Neural cell (in vitro differentiated cells): ENCODE results near the gene YPEL2. TPM values are rescaled to one million over a fixed set of nuclear protein-coding genes. Genes with fewer than 3 reads are reported as not detected.

Experiments used
- H2AFZ ChIP-seq: fragments of 200-600, 300-800 bp; sonication (generic), shearing (Covaris generic); 2 replicates; pipeline ENCODE4 v1.6.0; 2014; ENCODE audit warnings: low read depth, mild to moderate bottlenecking, antibody characterized with exemption, low read length, moderate library complexity
- H3F3A ChIP-seq: fragments of 200-600 bp; shearing (Covaris generic); 2 replicates; pipeline ENCODE4 v1.6.1; 2016; ENCODE audit warnings: mild to moderate bottlenecking, moderate library complexity, mixed read lengths, antibody characterized with exemption, low read length; ENCODE audit not compliant: insufficient read depth, poor library complexity, severe bottlenecking
- H3K27ac ChIP-seq: fragments of 200-600, 300-800 bp; sonication (generic), shearing (Covaris generic); 2 replicates; pipeline ENCODE4 v1.5.1; 2014; ENCODE audit warnings: mild to moderate bottlenecking, low read length, moderate library complexity
- H3K27me3 ChIP-seq: fragments of 300-800, 200-600 bp; sonication (generic), shearing (Covaris generic); 2 replicates; pipeline ENCODE4 v1.6.0; 2014; ENCODE audit warnings: mild to moderate bottlenecking, low read depth, low read length, moderate library complexity; ENCODE audit not compliant: insufficient read depth
- H3K36me3 ChIP-seq: fragments of 300-800, 200-600 bp; sonication (generic), shearing (Covaris generic); 2 replicates; pipeline ENCODE4 v1.5.1; 2014; ENCODE audit warnings: mild to moderate bottlenecking, antibody characterized with exemption, low read length, moderate library complexity; ENCODE audit not compliant: insufficient read depth
- H3K4me2 ChIP-seq: fragments of 300-800, 200-600 bp; sonication (generic), shearing (Covaris generic); 2 replicates; pipeline ENCODE4 v1.6.0; 2014; ENCODE audit warnings: mild to moderate bottlenecking, low read length
- H3K4me3 ChIP-seq: fragments of 300-800, 200-600 bp; sonication (generic), shearing (Covaris generic); 2 replicates; pipeline ENCODE4 v1.5.1; 2014; ENCODE audit warnings: mild to moderate bottlenecking, low read length, moderate library complexity
- H3K79me2 ChIP-seq: fragments of 200-600 bp; shearing (Covaris generic); replicated peaks from 2 replicates; pipeline ENCODE4 v1.6.0; 2014; ENCODE audit warnings: mild to moderate bottlenecking, low read length, moderate library complexity; ENCODE audit not compliant: insufficient read depth
- H3K9ac ChIP-seq: fragments of 300-800, 200-600 bp; sonication (generic), shearing (Covaris generic); 2 replicates; pipeline ENCODE4 v1.6.1; 2016; ENCODE audit warnings: mild to moderate bottlenecking, low read length, mixed read lengths
- H3K9me2 ChIP-seq: fragments of 200-600 bp; shearing (Covaris generic); 2 replicates; pipeline ENCODE4 v1.6.1; 2016; ENCODE audit warnings: mild to moderate bottlenecking, low read length, mixed read lengths; ENCODE audit not compliant: insufficient read depth
- H3K9me3 ChIP-seq: fragments of 200-600, 300-800 bp; sonication (generic), shearing (Covaris generic); 2 replicates; pipeline ENCODE4 v1.6.1; 2016; ENCODE audit warnings: mild to moderate bottlenecking, mixed run types, low read length, moderate library complexity, mixed read lengths
- H4K20me1 ChIP-seq: fragments of 200-600 bp; shearing (Covaris generic); 2 replicates; pipeline ENCODE4 v1.6.1; 2016; ENCODE audit warnings: mild to moderate bottlenecking, mixed run types; ENCODE audit not compliant: insufficient read depth
- EP300 ChIP-seq: fragments of 450-650 bp; conservative IDR thresholded peaks from 2 replicates; pipeline ENCODE4 v1.6.1; 2014; ENCODE audit warnings: antibody characterized with exemption, mild to moderate bottlenecking, moderate library complexity; ENCODE audit not compliant: poor library complexity, severe bottlenecking
- EZH2 ChIP-seq: fragments of 200-600, 300-800 bp; shearing (Covaris generic), sonication (generic); IDR thresholded peaks from 2 replicates; pipeline ENCODE4 v1.6.1; 2014; ENCODE audit warnings: antibody characterized with exemption, low read length, borderline replicate concordance, mild to moderate bottlenecking; ENCODE audit not compliant: insufficient read depth, poor library complexity, severe bottlenecking
- MXI1 ChIP-seq: fragments of 450-650 bp; conservative IDR thresholded peaks from 2 replicates; pipeline ENCODE4 v1.6.1; 2014; ENCODE audit warnings: antibody characterized with exemption, mild to moderate bottlenecking; ENCODE audit not compliant: poor library complexity, severe bottlenecking
- POLR2AphosphoS5 ChIP-seq: IDR thresholded peaks from 2 replicates; pipeline ENCODE4 v1.6.1; 2012
- RAD21 ChIP-seq: fragments of 450-650 bp; conservative IDR thresholded peaks from 2 replicates; pipeline ENCODE4 v1.6.1; 2014; ENCODE audit warnings: antibody characterized with exemption, mild to moderate bottlenecking, moderate library complexity
- REST ChIP-seq: IDR thresholded peaks from 2 replicates; pipeline ENCODE4 v1.6.1; 2012; ENCODE audit warnings: borderline replicate concordance
- SMC3 ChIP-seq: fragments of 450-650 bp; conservative IDR thresholded peaks from 2 replicates; pipeline ENCODE4 v1.6.1; 2014; ENCODE audit warnings: antibody characterized with exemption, mild to moderate bottlenecking, moderate library complexity; ENCODE audit not compliant: poor library complexity
- TAF1 ChIP-seq: IDR thresholded peaks from 2 replicates; pipeline ENCODE4 v1.6.1; 2012; ENCODE audit warnings: low read depth
- polyA plus RNA-seq: library from polyadenylated mRNA; depleted of rRNA; stranded (reverse); fragments of >200 nt; gene quantifications from 2 replicates; pipeline ENCODE4 v1.2.3, GENCODE V29; 2014
- TF ChIP-seq, protein P1 (sequence below): fragments of 450-650 bp; IDR thresholded peaks from 2 replicates; pipeline ENCODE4 v1.5.1; 2014; ENCODE audit warnings: antibody characterized with exemption, mild to moderate bottlenecking, moderate library complexity; ENCODE audit not compliant: poor library complexity, severe bottlenecking

The YPEL2 gene
- polyA plus RNA-seq, 1 donor from 2014 or later: 17.0 TPM

- Histone ChIP-seq H3K4me3 (no peak overlapping the region), H3K27ac (no peak overlapping the region), H3K9ac (no peak overlapping the region), H3K9me2 (no peaks in the 10 kb centered on the region), H3K36me3 (no peaks in the 10 kb centered on the region), H2AFZ (no peak overlapping the region), H3K27me3 (no peaks in the 10 kb centered on the region), H3K9me3 (no peaks in the 10 kb centered on the region), H3K4me2 (no peak overlapping the region), H4K20me1 (no peaks in the 10 kb centered on the region), H3F3A (no peaks in the 10 kb centered on the region), H3K79me2 (no peaks in the 10 kb centered on the region)
- no peak for TF ChIP-seq MXI1
- no peak for TF ChIP-seq POLR2AphosphoS5
- TF ChIP-seq, protein P1, sequence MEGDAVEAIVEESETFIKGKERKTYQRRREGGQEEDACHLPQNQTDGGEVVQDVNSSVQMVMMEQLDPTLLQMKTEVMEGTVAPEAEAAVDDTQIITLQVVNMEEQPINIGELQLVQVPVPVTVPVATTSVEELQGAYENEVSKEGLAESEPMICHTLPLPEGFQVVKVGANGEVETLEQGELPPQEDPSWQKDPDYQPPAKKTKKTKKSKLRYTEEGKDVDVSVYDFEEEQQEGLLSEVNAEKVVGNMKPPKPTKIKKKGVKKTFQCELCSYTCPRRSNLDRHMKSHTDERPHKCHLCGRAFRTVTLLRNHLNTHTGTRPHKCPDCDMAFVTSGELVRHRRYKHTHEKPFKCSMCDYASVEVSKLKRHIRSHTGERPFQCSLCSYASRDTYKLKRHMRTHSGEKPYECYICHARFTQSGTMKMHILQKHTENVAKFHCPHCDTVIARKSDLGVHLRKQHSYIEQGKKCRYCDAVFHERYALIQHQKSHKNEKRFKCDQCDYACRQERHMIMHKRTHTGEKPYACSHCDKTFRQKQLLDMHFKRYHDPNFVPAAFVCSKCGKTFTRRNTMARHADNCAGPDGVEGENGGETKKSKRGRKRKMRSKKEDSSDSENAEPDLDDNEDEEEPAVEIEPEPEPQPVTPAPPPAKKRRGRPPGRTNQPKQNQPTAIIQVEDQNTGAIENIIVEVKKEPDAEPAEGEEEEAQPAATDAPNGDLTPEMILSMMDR: no peak
- no peak for TF ChIP-seq EP300
- no peak for TF ChIP-seq EZH2
- no peak for TF ChIP-seq REST
- no peak for TF ChIP-seq SMC3
- no peak for TF ChIP-seq RAD21
- no peak for TF ChIP-seq TAF1
These were observed 40.1 kb downstream of the YPEL2 start for GRCh38 chr17:59371416-59372100.

GRCh38 chr17:59372138-59372751 is 40.8 kb downstream of the YPEL2 start:
- Histone ChIP-seq H3K9me2 (no peaks in the 10 kb centered on the region), H4K20me1 (no peaks in the 10 kb centered on the region), H3K4me2 (no peak overlapping the region), H3K4me3 (no peak overlapping the region), H3K36me3 (no peaks in the 10 kb centered on the region), H3K27ac (no peak overlapping the region), H2AFZ (no peak overlapping the region), H3K27me3 (no peaks in the 10 kb centered on the region), H3K79me2 (no peaks in the 10 kb centered on the region), H3K9me3 (no peaks in the 10 kb centered on the region), H3F3A (no peaks in the 10 kb centered on the region), H3K9ac (no peak overlapping the region)
- TF ChIP-seq SMC3: no peak
- TF ChIP-seq REST: no peak
- TF ChIP-seq RAD21: no peak
- TF ChIP-seq, protein P1: no peak
- no peak for TF ChIP-seq TAF1
